ENCODE data around the gene ACTR1A. TPM values are rescaled to one million over a fixed set of nuclear protein-coding genes. Genes with fewer than 3 reads are reported as not detected.

The ACTR1A gene
- total and polyA plus RNA-seq, 9 of the 15 experiments (the other 6 are each of a cell fraction or from before 2014, with no cell fraction given) = 36.3 to 77.2 (median 49.6) TPM

DNA sequence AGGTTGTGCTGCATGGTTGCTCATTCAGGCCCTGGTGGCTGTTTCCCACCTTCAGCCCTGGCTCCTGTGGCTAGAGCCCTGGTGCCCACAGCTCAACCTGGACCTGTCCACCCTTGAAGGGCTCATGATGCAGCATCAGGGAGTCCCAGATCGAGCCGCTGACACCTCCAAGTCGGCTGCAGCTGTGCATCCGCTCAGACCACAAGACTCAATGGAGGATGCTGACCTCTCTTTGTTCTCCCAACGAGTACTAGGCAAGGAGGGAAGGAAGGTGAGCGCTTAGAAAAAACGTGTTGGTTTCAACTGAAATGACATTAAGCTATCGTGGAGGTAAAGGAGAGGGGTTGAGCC is 41.7 kb downstream of the ACTR1A start:
- FAIRE-seq = no peak

DNA sequence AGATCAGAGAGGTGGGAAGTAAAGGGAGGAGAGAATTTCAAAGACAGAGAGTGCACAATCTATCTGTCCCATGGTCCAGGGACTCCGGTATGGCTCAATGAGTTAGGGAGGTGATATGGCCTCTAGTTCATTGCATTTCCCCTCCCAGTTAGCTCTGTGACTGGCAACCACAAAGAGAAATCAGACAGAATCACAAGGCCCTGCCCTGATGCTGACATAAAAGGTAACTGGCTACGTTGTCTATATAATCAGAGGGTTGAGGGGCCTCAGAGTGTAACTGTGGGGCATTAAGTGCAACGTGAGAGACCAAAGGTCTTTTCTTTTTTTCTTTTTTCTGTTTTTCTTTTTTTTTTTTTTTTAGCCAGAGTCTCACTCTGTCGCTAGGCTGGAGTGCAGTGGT is 43.9 kb downstream of the ACTR1A start:
- ChIA-PET POLR2A (no interaction called here), CTCF (ENCODE audit: low intra/inter-chr PET ratio) (no interaction called here)
- ATAC-seq = no peak
- Histone ChIP-seq H3K27ac (ENCODE audit: extremely low read depth, low read depth, low read length) (no peak overlapping the region), H3K79me2 (ENCODE audit: control insufficient read depth, insufficient read depth, low read length) (peaks cover 3% of the 10 kb centered on the region; the same call in 2 of the 3 replicates), H2AFZ (ENCODE audit: low read depth, low read length) (no peak overlapping the region), H3K9me3 (replicated peaks; ENCODE audit: control insufficient read depth, insufficient read depth, low read depth, low read length) (no peaks in the 10 kb centered on the region), H3K4me3 (no peak overlapping the region), H3K27me3 (ENCODE audit: control insufficient read depth in 2 of 2, insufficient read depth in 2 of 2, low read length in 2 of 2) (no peaks in the 10 kb centered on the region), H3K9ac (ENCODE audit: insufficient read depth in 1 of 2, low read depth in 2 of 2, low read length in 2 of 2) (no peak overlapping the region), H3K9me1 (ENCODE audit: control insufficient read depth, insufficient read depth, low read length) (no peaks in the 10 kb centered on the region), H3K4me1 (replicated peaks in 1 of 2; ENCODE audit: control insufficient read depth in 2 of 2, insufficient read depth in 2 of 2, low read length in 2 of 2) (peaks cover 29 to 35% of the 10 kb centered on the region in 2 experiments), H3K4me2 (ENCODE audit: insufficient read depth, low read length) (no peak overlapping the region), H3K36me3 (ENCODE audit: control insufficient read depth, insufficient read depth, low read length) (peaks cover 21% of the 10 kb centered on the region; the same call in 2 of the 3 replicates), H4K20me1 (replicated peaks; ENCODE audit: control insufficient read depth, insufficient read depth, low read length) (no peaks in the 10 kb centered on the region)
- intact Hi-C loops (cut with micrococcal nuclease) = no loop called here
- 42% methylated on average over 4 of the region's 4 CpGs for WGBS (ENCODE audit: insufficient coverage, low coverage, missing lambda C conversion rate)
- in situ Hi-C loops (cut with MboI) = no loop called here
- no peak for FAIRE-seq
- no TSS peak for BruUV-seq (replicated peaks)
- DNase-seq (ENCODE audit: extremely low read depth in 1 of 4, low spot score in 3 of 4) = no peak
- TF ChIP-seq ZNF830 (CRISPR knock-in tag; IDR thresholded peaks at IDR 0.05) (no peak), SP2 (IDR thresholded peaks at IDR 0.05; ENCODE audit: extremely low read depth, low read depth, low read length, poor library complexity, severe bottlenecking) (no peak), SMARCE1 (IDR thresholded peaks at IDR 0.05) (no peak), HMG20A (CRISPR knock-in tag; conservative IDR thresholded peaks at IDR 0.05) (no peak), TSHZ1 (CRISPR knock-in tag; IDR thresholded peaks at IDR 0.05) (no peak), MCM5 (IDR thresholded peaks at IDR 0.05; ENCODE audit: low read depth) (no peak), CREBBP (IDR thresholded peaks at IDR 0.05; ENCODE audit: low read depth, low read length) (no peak)
- TF ChIP-seq, protein P1, sequence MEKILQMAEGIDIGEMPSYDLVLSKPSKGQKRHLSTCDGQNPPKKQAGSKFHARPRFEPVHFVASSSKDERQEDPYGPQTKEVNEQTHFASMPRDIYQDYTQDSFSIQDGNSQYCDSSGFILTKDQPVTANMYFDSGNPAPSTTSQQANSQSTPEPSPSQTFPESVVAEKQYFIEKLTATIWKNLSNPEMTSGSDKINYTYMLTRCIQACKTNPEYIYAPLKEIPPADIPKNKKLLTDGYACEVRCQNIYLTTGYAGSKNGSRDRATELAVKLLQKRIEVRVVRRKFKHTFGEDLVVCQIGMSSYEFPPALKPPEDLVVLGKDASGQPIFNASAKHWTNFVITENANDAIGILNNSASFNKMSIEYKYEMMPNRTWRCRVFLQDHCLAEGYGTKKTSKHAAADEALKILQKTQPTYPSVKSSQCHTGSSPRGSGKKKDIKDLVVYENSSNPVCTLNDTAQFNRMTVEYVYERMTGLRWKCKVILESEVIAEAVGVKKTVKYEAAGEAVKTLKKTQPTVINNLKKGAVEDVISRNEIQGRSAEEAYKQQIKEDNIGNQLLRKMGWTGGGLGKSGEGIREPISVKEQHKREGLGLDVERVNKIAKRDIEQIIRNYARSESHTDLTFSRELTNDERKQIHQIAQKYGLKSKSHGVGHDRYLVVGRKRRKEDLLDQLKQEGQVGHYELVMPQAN (IDR thresholded peaks at IDR 0.05; ENCODE audit: borderline replicate concordance) = no peak

More for the DNA sequence above, 41.7 kb downstream of the ACTR1A start:
- H3K79me2 ChIP-seq (ENCODE audit: control insufficient read depth, insufficient read depth, low read length) = no peaks in the 10 kb centered on the region
- peak overlapping the region; percentile 41 to 72 for H3K9ac ChIP-seq (ENCODE audit: insufficient read depth in 1 of 2, low read depth in 2 of 2, low read length in 2 of 2)
- no peaks in the 10 kb centered on the region for H4K20me1 ChIP-seq (replicated peaks; ENCODE audit: control insufficient read depth, insufficient read depth, low read length)
- WGBS (ENCODE audit: insufficient coverage, low coverage, missing lambda C conversion rate) = 26% methylated on average over 5 of the region's 8 CpGs
- H3K36me3 ChIP-seq (ENCODE audit: control insufficient read depth, insufficient read depth, low read length) = peaks cover 9% of the 10 kb centered on the region; the same call in 2 of the 3 replicates
- ChIA-PET POLR2A (interaction anchor here (1.0 to 4.2 kb wide), 4 partner anchors 9 to 28 kb away, joined by 4 to 24 read pairs (median 8); partner anchors contain the start of genes C10orf95 and CUEDC2), CTCF (ENCODE audit: low intra/inter-chr PET ratio) (no interaction called here)
- no peaks in the 10 kb centered on the region for H3K27me3 ChIP-seq (ENCODE audit: control insufficient read depth in 2 of 2, insufficient read depth in 2 of 2, low read length in 2 of 2)
- DNase-seq (ENCODE audit: extremely low read depth in 1 of 4, low spot score in 3 of 4) (no peak), ATAC-seq (peak; percentile 5)
- peak overlapping the region; percentile 73 for H3K27ac ChIP-seq (ENCODE audit: extremely low read depth, low read depth, low read length)
- 0 out of 2 replicates have a peak, but pooled peaks have one; percentile 4 for TF ChIP-seq GABPA (tag; conservative IDR thresholded peaks at IDR 0.05; ENCODE audit: low read depth)
- peak; percentile 33; the same call in 1 of the 2 replicates for TF ChIP-seq TAF7 (tag; IDR thresholded peaks at IDR 0.05)
- TF ChIP-seq NFIX (CRISPR knock-in tag; IDR thresholded peaks at IDR 0.05; ENCODE audit: low read depth) = no peak
- TF ChIP-seq TAF9B (IDR thresholded peaks at IDR 0.05; ENCODE audit: partially characterized antibody) = peak; percentile 42
- TF ChIP-seq GTF2A2 (tag; IDR thresholded peaks at IDR 0.05) = no peak
- no peak for TF ChIP-seq TARDBP (IDR thresholded peaks at IDR 0.05)
- 0 out of 2 replicates have a peak, but pooled peaks have one; percentile 4 for TF ChIP-seq ZBTB17 (CRISPR knock-in tag; IDR thresholded peaks at IDR 0.05)
- BruUV-seq (replicated peaks) = no TSS peak
- no peak overlapping the region for H3K4me3 ChIP-seq
- intact Hi-C loops (cut with micrococcal nuclease) = loop anchor here (5.0 kb wide), 1 partner anchor 39 kb away; the partner anchor contains the start of gene FBXL15
- peak overlapping the region; percentile 80 for H3K4me2 ChIP-seq (ENCODE audit: insufficient read depth, low read length)
- H2AFZ ChIP-seq (ENCODE audit: low read depth, low read length) = peak overlapping the region; percentile 99
- no peaks in the 10 kb centered on the region for H3K9me3 ChIP-seq (replicated peaks; ENCODE audit: control insufficient read depth, insufficient read depth, low read depth, low read length)
- in situ Hi-C loops (cut with MboI) = no loop called here
- peaks cover 26 to 27% of the 10 kb centered on the region in 2 experiments for H3K4me1 ChIP-seq (replicated peaks in 1 of 2; ENCODE audit: control insufficient read depth in 2 of 2, insufficient read depth in 2 of 2, low read length in 2 of 2)
- H3K9me1 ChIP-seq (ENCODE audit: control insufficient read depth, insufficient read depth, low read length) = no peaks in the 10 kb centered on the region
